Occipital lobe (tissue), 2 donors: ENCODE data around the gene FGR. TPM values are rescaled to one million over a fixed set of nuclear protein-coding genes. Genes with fewer than 3 reads are reported as not detected.

ENCODE experiments used
- DNase-seq: peaks from one replicate; lab custom pipeline; 2025; lab: John Stamatoyannopoulos, UW
- total RNA-seq: library from RNA; depleted of rRNA; stranded (reverse); fragments of >200 nt; gene quantifications from one replicate; pipeline ENCODE4 v1.2.3, GENCODE V29; 2014

FGR gene
- total RNA-seq, 1 donor from 2014 or later: 0.78 TPM

DNA sequence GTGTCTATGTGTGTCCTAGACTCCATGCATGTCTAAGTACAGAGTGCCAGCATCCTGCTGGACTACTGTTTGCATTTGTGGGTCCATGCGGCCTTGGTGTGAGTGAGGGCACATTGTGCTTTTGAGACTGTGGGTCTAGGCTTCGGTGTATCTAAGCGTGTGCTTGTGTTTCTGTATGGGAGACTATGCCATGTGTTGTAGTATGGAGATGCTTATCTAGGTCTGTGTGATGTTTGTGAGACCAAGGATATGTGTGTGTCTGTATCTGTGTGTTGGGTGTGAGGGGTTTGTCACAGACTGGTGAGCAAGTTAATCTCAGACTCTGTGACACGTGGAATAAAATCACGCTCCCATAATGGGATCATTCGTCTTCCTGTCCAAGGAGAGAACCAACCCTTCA, 45.5 kb downstream of the FGR start:
- DNase-seq: no peak

DNA sequence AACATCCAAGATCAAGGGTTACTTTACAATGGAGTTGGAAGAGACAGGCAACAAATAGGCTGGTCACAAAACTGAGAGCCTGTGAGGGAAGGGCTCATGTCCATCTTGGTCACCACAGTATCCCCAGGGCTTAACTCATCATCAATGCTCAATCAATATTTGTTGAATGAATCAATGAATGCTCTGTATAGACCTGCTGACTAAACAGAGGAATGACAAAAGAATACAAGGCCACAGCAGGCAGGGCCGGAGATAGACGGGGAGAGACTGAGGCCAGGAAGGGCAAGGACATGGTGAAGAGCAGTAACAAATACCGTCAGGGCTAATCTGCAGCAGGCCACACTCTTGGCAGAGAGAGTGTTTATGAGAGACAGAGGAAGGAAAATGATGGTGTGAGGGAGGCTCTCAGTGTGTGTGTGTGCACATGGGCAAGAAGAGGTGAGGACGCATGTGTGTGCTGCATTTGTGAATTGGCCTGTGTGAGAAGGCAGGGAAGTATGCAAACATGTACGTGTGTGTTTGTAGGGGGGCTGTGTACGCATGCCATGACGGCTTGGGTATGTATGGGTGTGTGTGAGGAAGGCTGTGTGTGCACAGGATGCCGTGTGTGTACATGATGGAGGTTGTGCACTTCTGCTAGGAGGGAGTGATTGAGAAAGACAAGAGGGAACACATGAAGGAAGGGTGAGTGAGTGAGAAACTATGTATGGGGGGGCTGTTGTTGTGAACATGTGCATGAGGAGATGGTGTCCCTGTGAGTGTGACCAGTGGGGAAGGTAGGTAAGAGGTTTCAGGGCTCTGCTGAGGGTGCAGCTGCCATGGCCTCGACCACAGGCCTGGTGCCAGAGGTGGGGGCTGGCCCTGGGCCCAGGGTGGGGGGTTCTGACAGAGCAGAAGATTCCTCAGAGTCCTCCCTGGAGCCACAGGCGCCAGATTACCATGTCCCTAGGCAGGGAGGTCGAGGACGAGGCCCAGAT, 46.4 kb downstream of the FGR start:
- no peak for DNase-seq

- DNase-seq: no peak
Observed at GRCh38 chr1:27585684-27586083, 49.3 kb downstream of the FGR start.

GRCh38 chr1:27584453-27584852, 50.5 kb downstream of the FGR start:
- no peak for DNase-seq

- no peak for DNase-seq
Observed at GRCh38 chr1:27583479-27583878, 51.5 kb downstream of the FGR start.

GRCh38 chr1:27581823-27582243, 53.2 kb downstream of the FGR start:
- no peak for DNase-seq

- DNase-seq: no peak
Observed at GRCh38 chr1:27577504-27578188, 57.3 kb downstream of the FGR start.

GRCh38 chr1:27576806-27577227, 58.2 kb downstream of the FGR start:
- DNase-seq: no peak

DNA sequence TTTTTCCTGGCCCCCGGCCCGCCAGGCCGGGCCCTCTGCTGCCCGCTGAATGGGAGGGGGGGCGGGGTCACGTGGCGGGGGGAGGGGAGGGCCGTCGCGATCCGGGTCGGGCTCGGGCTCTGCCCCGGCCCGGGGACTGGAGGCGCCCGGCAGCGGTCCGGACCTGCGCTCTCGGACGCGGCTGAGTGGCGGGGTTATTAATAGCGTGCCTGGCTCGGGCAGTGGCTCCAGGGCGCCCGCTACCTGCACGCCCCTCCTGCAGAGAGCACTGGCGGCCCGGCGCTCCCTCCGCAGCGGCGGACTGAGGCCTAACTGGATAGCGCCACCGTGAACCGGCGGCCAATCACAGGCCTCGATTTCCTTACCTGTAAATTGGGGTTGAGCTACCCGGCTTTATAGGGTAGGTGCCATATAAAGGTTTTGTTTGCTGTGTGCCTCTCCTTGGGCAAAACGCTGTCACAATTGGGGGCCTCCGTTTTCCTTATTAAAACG, 59.1 kb downstream of the FGR start:
- DNase-seq: no peak

DNA sequence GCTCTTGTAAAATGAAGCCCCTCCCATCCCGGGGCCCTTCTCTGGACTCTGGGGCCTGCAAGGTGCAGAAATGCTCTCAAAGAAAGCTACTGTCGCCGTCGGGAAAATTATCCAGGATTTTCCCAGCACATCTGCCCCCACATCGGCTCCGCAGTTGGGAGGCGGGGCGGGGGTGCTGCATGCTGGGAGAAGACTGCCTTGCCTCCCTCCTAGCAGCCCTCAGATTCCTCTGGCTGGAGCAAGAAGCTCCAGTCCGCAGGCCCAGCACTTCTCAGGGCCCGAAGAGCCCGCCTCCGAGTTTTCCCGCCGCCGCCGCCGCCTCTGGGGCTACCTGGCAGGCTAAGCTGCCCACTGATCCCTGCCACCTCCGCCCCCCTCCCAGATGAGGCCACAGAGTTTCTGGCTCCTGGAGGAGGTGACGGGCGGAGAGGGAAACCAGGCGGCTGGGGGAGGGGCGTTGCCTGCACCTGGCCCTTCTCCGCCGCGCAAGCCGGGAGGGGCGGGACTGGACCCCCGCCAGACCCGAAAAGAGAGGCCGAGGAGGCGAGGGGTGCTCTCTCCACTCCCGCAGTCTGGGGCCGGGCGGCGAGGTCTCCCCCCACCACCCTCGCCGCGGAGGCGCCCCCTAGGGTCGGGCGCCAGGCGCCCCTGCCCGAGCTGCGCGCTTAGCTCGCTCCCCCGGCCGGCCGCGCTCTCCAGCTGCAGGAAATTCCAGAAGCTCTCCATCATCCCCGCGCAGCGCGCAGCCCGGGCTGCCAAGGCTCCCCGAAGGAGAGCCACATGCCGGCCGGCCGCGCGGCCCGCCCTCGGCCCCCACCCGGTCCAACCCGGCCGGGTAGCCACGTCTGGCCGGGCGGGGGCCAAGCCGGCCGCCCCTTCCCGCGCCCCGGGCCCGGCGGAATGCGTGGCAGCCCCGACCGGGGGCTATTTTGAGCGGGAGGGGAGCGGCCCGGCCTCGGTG, 59.8 kb downstream of the FGR start:
- peak; percentile 43 for DNase-seq

GRCh38 chr1:27574001-27574781, 60.8 kb downstream of the FGR start:
- DNase-seq: no peak

DNA sequence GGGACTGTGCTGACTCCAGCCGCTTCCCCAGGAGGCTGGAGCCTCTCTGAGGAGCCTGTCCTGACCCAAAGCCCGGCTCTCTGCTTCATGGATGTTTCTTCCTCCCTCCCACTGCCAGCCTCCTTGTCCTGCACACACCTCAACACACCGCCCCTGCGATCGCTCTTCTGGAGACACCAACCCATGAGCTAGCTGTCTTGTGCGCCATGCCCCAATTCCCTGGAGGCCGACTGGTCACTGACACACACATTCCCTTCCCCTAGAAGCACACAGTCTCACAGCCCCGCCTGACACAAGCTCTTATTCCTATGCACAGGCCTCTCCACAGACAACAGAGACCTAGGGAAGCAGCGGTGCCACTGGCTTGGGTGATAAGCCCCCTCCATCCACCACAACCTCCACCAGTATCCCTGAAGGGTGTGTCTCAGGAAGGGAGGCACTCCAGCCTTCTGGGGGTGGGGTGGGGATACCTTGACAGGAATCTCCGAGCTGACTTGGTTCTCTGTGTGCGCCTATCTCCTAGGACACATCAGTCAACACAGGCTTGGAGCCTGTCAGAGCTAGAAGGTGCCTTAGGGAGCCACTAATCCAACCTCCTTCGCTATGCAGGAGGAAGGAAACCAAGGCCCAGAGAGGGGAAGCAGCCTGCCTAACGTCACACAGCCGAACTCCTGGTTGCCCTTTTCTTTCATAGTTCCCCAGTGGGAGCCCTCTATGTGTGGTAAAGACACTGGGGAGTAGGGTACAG, 62.1 kb downstream of the FGR start:
- no peak for DNase-seq

DNA sequence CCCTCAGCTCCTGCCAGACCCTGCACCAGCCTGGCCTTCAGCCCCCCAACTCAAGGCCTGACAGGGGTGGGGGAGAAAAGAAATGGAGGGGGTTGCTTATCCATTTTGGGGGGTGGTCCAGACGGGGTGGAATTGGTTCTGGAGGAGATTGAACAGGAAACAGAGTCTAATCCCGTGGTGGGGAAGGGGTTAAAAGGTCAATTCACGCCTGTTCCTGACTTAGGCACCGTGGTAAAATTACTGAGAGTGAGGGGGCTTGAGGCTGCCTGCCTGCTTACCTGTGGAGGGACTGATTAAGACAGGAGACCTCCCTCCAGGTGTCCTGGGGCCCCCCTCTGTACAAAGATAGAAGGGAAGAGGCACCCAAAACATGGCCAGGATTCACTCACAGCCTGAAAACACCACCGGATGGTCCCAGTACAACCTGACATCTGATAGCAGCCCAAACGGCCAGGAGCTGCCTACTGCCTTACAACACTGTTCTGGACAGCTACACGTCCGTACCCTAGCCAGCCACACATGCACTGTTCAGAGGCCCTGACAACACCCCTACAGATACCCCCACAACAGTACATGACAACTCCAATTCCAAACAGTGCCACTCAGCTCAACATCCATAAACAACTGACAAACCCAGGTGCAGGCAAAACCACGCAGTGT, 62.8 kb downstream of the FGR start:
- DNase-seq: no peak

GRCh38 chr1:27571439-27572018, 63.5 kb downstream of the FGR start:
- DNase-seq: peak; percentile 34

- DNase-seq: no peak
Observed at GRCh38 chr1:27570784-27571183, 64.2 kb downstream of the FGR start.

- no peak for DNase-seq
Observed at GRCh38 chr1:27570356-27570755, 64.6 kb downstream of the FGR start.

GRCh38 chr1:27569506-27570291, 65.3 kb downstream of the FGR start:
- no peak for DNase-seq

GRCh38 chr1:27569088-27569460, 65.9 kb downstream of the FGR start:
- DNase-seq: no peak
